HG02852 (cell line): Measurements from ENCODE around the gene HRCT1.
"Not testable (repeated sequence)": the region's sequence is repeated elsewhere in the genome, so short reads cannot be mapped to it uniquely, and the experiment has no call there.

Experiments
- ATAC-seq: cut with Tn5 transposase; IDR thresholded peaks from one replicate; pipeline ENCODE4 v1.9.1; 2021; ENCODE audit warnings: mild to moderate bottlenecking, moderate library complexity; ENCODE audit not compliant: unreplicated experiment

The HRCT1 gene

GRCh38 chr9:35915681-35916294 is 9.8 kb downstream of the HRCT1 start:
- no peak for ATAC-seq

DNA sequence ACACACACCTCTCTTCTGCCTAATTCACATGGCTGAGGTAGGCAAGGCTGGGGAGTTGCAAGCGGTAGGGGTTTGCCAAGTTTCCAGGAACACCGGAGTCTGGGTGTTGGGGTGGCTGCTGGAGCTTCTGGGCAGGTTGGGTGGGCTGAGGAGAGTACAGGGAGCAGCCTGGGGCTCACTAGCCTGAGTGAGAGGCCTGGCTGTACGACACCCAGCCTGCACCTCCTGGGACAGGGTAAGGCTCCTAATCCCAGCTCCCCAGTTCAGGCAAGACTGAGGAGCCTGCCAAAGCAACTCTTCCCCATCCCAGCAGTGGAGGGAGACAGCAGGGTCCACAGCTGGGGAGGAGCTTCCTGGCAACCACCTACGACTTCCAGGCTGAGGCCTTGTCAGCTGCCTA is 11.3 kb downstream of the HRCT1 start:
- ATAC-seq, result no peak

- no peak for ATAC-seq
Observed at GRCh38 chr9:35918780-35919179, 12.8 kb downstream of the HRCT1 start.

DNA sequence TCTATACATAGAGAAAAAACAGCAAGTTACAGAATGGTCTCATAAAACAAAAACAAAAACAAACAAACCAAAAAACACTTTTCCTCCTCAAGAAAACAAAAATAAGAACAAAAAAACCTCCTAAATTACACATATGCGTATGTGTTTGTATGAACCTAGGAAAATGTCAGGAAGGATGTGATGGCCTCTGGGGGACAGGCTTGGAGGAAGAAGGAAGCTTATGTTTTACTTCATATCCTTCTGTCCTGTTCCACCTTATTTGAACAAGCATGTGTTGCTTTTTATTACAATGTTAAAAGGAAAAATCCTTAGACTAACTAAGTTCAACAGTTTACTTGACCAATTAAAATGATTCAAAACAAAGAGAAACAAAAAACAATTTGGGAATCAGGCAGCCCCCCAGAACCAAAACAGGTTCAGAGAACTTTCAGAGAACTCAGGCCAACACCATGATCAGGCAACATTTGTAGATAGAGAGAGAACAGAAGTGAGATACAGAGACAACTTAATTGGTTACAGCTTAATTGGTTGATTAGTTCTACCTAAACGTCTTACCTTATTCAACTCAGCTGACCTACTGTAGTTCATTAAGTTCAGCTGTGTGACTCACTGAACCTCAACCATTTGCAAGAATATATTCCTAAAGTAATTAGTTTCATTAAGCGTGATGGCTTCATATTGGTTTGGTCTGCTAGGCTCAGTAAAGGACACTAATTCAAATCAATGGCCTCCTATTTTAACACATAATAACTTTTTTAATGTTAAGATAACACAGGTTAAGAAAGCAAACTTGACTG is 13.4 kb downstream of the HRCT1 start:
- no peak for ATAC-seq

- ATAC-seq, result no peak
Observed at GRCh38 chr9:35920051-35920620, 14.1 kb downstream of the HRCT1 start.

DNA sequence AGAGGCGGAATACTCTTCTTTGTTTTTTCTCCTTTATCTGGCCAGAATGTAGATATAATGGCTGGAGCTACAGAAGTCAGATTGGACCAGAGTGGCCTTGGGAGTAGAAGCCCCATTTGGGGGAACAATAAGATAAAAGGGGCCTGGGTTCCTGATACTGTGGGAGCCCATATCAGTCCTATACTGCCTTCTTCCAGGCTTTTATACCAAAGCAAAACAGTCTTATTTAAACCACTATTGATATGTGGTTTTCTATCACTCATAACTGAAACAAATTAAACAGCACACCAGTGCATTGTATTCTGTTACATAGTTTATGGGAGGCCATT is 17.6 kb downstream of the HRCT1 start:
- no peak for ATAC-seq

DNA sequence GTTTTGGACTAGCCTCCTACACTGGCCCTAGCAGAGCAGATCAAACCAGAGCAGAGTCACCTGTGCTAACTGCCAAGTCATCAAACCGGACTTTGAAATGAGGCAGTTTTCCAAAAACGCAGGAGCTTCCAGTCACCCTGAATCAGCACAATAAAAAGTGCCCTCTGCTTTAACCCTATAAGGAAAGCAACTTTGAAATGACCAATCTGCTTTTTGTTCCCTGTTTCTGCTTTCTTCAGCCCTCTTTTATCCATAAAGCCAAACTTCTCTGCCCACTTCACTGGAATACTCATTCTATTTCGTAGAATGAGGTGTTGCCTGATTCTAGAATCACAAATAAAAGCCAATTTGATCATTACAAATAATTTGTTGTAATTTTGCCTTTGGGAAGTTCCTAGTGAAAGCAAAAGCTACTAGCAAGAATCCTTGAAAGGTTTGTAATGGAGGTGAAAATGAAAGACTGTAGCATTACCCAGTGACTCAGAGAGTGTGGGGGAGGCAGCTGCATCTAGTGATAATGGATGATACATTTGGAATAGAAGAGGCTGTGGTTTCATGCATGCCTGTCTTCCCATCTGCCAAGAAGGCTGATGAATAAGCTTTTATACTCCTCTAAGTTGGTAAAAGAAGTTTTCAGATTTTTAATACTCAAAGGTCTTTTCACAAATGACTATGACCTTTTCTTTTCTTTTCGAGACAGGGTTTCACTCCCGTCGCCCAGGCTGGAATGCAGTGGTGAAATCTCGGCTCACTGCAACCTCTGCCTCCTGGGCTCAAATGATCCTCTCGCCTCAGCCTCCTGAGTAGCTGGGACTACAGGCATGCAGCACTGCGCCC is 18.1 kb downstream of the HRCT1 start:
- no peak for ATAC-seq

DNA sequence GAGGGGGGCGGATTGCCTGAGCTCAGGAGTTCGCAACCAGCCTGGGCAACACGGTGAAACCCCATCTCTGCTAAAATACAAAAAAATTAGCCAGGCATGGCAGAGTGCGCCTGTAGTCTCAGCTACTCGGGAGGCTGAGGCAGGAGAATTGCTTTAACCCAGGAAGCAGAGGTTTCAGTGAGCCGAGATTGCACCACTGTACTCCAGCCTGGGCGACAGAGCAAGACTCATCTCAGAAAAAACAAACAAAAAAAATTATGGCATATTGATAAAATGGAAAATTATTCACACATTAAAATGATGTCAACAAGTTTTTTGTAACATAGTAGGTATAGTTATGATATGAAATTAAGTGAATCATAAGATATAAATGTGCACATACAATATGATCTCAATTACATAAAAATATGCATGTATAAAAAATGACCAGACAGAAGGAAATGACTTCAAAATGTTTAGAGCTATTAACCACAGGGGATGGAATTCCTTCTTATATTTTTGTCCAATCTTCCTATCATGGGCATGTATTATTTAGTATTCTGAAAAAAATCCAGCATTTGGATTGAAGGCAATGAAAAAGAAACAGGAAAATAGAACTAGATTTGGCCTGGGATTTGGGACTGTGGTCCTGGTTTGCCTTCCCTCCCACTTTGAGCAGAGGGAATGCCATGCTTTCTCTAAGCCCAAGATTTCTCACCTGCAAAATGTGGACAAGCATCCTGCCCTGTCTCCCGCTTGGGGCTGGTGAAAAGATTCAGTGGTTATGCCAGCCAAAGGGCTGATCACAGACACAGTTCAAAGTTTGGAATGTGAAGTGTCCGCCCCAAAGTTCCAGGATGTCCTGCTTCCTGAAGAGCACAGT is 22.8 kb downstream of the HRCT1 start:
- ATAC-seq, result no peak

DNA sequence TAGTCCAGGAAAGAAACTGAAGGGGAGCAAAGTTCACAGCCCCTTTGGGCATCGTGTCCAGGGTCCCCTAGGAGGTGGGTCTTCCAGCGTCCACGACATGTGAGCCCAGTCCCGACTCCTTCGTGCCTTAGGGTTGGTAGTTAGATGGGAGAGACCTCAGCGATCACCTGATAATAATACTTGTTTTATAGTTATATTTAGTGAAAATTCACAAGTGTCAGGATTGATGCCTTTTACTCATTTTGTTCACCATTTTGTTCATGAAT is 23.4 kb downstream of the HRCT1 start:
- ATAC-seq, result no peak

DNA sequence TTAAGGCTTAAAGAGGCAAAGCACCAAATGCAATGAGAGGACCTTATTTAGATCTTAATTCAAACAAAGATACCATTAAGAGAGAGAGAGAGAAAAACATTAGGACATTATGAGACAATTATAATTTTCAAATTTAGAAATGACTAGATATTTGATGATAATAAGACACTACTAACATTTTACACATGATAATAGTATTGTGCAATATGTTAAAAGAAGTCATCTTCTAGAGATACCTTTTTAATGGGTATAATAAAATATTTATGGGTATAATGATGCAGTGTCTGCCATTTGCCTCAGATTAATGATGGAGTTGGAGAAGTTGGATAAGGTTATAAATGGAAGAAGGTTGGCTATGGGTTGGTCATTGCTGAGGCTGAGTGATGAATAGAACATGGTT is 24.5 kb downstream of the HRCT1 start:
- no peak for ATAC-seq

GRCh38 chr9:35930989-35931388 is 25.0 kb downstream of the HRCT1 start:
- no peak for ATAC-seq

DNA sequence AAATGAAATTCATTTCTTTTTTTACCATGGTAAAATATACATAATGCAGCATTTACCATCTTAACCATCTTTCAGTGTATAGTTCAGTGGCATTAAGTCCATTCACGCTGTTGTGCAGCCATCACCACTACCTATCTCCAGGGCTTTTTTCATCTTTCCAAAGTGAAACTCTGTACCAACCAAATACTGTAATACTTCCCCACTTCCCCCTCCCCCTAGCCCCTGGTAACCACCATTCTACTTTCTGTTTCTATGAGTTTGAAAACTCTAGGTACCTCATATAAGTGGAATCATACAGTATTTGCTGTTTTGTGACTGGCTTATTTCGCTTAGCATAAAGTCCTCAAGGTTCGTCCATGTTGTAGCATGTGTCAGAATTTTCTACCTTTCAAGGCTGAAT is 26.7 kb downstream of the HRCT1 start:
- no peak for ATAC-seq

DNA sequence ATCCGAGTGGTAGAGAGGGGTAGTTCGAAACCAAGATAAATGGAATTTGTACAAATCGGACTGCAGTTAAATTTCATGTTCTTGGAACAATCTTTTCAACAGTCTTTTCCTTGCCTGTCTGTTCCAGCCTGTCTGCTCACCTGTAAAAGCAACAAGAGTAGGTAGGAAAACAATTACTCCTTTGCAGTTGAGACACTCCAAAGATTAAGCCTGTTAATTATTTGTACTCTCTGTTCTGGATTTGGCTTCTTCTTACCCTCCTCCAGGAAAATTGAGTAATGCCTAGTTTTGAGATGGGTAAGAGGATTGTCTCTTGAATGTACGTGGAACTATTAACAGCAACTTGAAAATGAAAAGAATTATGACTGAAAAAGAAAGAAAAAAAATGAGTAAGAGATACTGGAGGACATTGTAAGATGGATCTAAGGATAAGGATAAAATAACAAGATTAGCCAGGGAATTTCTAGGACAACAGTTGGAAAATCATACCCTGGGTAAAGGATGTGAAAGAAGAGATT is 27.6 kb downstream of the HRCT1 start:
- no peak for ATAC-seq

- ATAC-seq, result not testable (repeated sequence)
Observed at GRCh38 chr9:35934069-35934468, 28.1 kb downstream of the HRCT1 start.

- ATAC-seq, result no peak
Observed at GRCh38 chr9:35935261-35935660, 29.3 kb downstream of the HRCT1 start.

- ATAC-seq, result no peak
Observed at GRCh38 chr9:35935755-35936509, 29.9 kb downstream of the HRCT1 start.

DNA sequence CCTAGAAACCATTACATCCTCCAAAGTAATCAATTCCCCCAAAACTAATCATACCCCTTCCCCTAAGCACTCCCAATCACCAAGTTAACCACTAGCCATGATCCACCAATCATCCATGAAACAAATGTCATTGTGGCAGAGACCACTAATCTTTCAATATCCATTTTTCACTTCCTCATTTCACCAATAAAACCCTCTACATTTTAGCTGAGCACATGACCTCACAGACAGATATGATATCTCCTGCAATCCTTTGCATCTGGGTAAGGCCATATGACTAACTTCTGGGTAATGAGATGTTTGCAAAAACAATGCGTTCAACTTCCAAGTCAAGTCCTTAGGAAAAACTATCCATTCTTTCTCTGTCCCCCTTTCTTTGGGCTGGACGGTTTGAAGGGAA is 31.2 kb downstream of the HRCT1 start:
- ATAC-seq, result no peak

DNA sequence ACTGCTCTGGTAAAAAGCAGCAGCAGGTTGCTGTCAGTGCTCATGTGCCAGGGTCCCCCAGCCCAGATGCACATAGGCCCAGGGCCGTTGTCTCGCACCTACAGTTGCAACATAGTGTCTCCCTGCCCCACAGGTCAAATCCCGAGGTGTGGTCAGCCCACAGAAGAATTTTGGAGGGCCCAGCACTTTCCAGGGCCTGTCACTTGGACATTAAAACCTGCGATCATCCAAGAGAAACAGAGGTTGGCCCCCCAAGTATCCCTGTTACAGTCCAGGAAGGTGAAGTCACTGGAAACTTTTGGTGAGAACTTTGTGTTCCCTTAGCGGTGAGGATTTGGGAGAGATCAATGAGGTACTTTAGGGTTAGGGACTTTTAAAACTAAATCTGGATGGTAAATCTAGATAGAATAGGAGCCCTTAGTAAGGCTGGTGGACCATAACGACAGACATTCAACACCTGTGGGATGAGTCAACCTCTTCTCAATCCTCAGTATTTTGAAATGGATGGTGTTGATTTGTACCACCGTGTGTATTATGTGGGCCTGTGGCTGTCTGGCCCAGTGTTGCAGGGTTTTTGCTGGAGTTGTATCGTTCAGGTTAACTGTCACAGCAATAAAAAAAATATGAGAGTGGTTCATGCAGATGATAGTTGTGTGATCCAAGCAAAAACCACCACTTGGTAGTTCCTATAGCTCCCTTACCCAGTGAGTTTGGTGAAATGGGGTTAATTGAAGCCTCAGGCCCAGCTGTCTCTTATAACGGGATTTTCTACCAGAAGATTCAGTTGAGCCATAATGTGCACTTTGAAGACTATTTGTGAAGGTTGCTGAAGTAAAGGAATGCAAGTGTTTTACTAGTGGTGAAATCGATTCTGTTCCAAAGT is 32.7 kb downstream of the HRCT1 start:
- ATAC-seq, result no peak

DNA sequence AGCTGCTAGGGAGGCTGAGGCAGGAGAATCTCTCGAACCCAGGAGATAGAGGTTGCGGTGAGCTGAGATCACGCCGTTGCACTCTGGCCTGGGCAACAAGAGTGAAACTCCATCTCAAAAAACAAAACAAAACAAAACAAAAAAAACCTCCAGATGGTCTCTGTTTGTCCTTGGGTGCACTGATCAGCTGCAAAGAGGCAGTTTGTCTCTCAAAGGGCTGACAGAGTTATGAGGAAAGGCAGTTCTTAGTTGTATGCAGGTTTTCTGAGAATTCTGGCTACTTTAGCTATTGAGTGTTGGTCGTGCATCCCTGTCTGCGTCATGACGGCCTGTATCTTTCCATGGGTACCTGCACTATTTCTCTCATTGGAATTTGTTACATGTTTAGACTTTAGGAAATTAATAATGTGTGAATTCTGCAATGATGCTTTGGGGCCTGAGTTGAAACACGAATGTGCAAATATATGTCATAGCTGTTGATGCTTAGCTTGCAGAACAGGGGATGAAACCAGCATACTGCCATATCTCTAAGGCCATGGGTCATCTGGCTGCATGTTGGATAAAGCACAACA is 33.8 kb downstream of the HRCT1 start:
- ATAC-seq, result no peak
